ENCODE data around the gene RRP15. TPM values are rescaled to one million over a fixed set of nuclear protein-coding genes. Genes with fewer than 3 reads are reported as not detected.

The RRP15 gene
- total and polyA plus RNA-seq, 2 of the 8 experiments (the other 6 are each of a cell fraction or from before 2014, with no cell fraction given) = 3.7 to 52.8 TPM

DNA sequence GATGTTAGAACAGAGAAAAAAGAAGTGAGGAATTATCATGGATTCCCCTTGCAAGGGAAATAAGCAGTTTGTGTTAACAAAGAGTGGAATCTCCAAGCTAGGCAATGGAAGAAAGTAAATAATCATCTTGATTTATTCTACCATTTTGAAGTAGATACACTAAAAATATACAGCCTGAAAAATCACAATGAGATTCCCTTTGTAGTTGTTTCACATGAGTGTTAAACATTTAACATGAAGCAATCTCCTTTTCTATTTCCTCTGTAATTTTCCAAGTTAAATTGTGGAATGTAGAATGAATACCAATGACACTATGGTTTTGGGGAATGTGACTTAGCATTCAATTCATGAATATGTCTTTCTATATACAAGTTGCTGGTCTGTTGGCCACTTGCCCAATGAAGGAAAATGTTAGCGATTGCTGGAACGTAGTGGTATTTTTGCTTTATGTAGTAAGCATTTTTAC lies 65.7 kb downstream of the RRP15 start:
- peaks cover 0 to 2% (median 0%) of the 10 kb centered on the region in 4 experiments; a peak in 1 of 7 replicates for H3K4me1 ChIP-seq (replicated peaks in 1 of 4; ENCODE audit: control insufficient read depth in 3 of 4, insufficient read depth in 4 of 4, low read length in 3 of 4)
- H3K79me1 ChIP-seq (ENCODE audit: low read depth, low read length) = no peaks in the 10 kb centered on the region
- H3K4ac ChIP-seq (replicated peaks; ENCODE audit: insufficient read length, low read depth, low read length) = no peak overlapping the region
- no peak for FAIRE-seq
- H2BK20ac ChIP-seq (ENCODE audit: low read length) = no peak overlapping the region
- H3K4me3 ChIP-seq (ENCODE audit: extremely low read depth in 1 of 4, insufficient read depth in 2 of 4, low read depth in 3 of 4, low read length in 4 of 4) = no peak overlapping the region
- peaks cover 13% of the 10 kb centered on the region for H3K23me2 ChIP-seq (ENCODE audit: low read depth, low read length)
- no peak overlapping the region for H4K8ac ChIP-seq (ENCODE audit: extremely low read depth, insufficient read depth, low read length)
- no peak overlapping the region for H2BK15ac ChIP-seq (ENCODE audit: low read length)
- peaks cover 0 to 10% (median 5%) of the 10 kb centered on the region in 4 experiments; a peak in 4 of 7 replicates for H3K27me3 ChIP-seq (replicated peaks in 1 of 4; ENCODE audit: control insufficient read depth in 3 of 4, extremely low read depth in 1 of 4, insufficient read depth in 3 of 4, low read length in 3 of 4)
- TF ChIP-seq CREB1 (IDR thresholded peaks at IDR 0.05) (no peak), GABPA (IDR thresholded peaks at IDR 0.05; ENCODE audit: borderline replicate concordance, insufficient read depth, low read length) (no peak), SP1 (IDR thresholded peaks at IDR 0.05; ENCODE audit: low read depth, low read length) (no peak), SAP30 (IDR thresholded peaks at IDR 0.05; ENCODE audit: insufficient read depth, insufficient replicate concordance, low read length) (no peak), BRCA1 (IDR thresholded peaks at IDR 0.05; ENCODE audit: low read depth, low read length) (no peak), RFX5 (IDR thresholded peaks at IDR 0.05; ENCODE audit: borderline replicate concordance, low read depth, low read length) (no peak), SIRT6 (IDR thresholded peaks at IDR 0.05; ENCODE audit: low read length) (no peak), SP4 (IDR thresholded peaks at IDR 0.05; ENCODE audit: low read length) (no peak), HDAC6 (IDR thresholded peaks at IDR 0.05; ENCODE audit: low read depth, low read length) (no peak), ZNF274 (IDR thresholded peaks at IDR 0.05; ENCODE audit: borderline replicate concordance, extremely low read depth, low read length) (no peak), TBP (IDR thresholded peaks at IDR 0.05; ENCODE audit: low read depth, low read length) (no peak), JUND (IDR thresholded peaks at IDR 0.05; ENCODE audit: low read length) (no peak), POU5F1 (IDR thresholded peaks at IDR 0.05; ENCODE audit: low read depth, low read length) (no peak), POLR2A (IDR thresholded peaks at IDR 0.05; ENCODE audit: control extremely low read depth in 1 of 2, low read depth in 2 of 2, low read length in 2 of 2) (no peak)
- TF ChIP-seq, protein P1, sequence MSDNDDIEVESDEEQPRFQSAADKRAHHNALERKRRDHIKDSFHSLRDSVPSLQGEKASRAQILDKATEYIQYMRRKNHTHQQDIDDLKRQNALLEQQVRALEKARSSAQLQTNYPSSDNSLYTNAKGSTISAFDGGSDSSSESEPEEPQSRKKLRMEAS (IDR thresholded peaks at IDR 0.05) = no peak
- H2AFZ ChIP-seq (ENCODE audit: low read length) = no peak overlapping the region
- no peak overlapping the region for H2AK5ac ChIP-seq (ENCODE audit: low read depth, low read length)
- H3K18ac ChIP-seq (ENCODE audit: extremely low read depth, low read length) = no peak overlapping the region
- H3K4me2 ChIP-seq (ENCODE audit: insufficient read depth in 1 of 2, low read depth in 2 of 2, low read length in 2 of 2) = no peak overlapping the region
- H4K91ac ChIP-seq (replicated peaks; ENCODE audit: insufficient read length, low read length) = no peak overlapping the region
- no peak overlapping the region for H4K5ac ChIP-seq (ENCODE audit: insufficient read length, low read depth, low read length)
- H2BK12ac ChIP-seq (ENCODE audit: low read depth, low read length) = no peak overlapping the region
- no peaks in the 10 kb centered on the region for H3K79me2 ChIP-seq (ENCODE audit: control insufficient read depth in 1 of 2, insufficient read depth in 2 of 2, low read length in 2 of 2)
- no peak overlapping the region for H3K9ac ChIP-seq (replicated peaks in 1 of 4; ENCODE audit: extremely low read depth in 1 of 4, low read depth in 3 of 4, low read length in 3 of 4)
- H3K36me3 ChIP-seq (ENCODE audit: control insufficient read depth in 2 of 4, insufficient read depth in 4 of 4, low read length in 3 of 4) = no peaks in the 10 kb centered on the region
- H3K27ac ChIP-seq (ENCODE audit: low read depth, low read length) = no peak overlapping the region
- no peak for DNase-seq (ENCODE audit: low read depth in 1 of 2, low spot score in 2 of 2)
- no peak overlapping the region for H3K23ac ChIP-seq (ENCODE audit: insufficient read length)
- CTCF ChIA-PET (ENCODE audit: partially characterized antibody) = interaction anchor here (0.6 to 1.6 kb wide), 3 partner anchors 9 to 195 kb away, joined by 3 to 7 read pairs (median 4); no protein-coding TSS in a partner anchor
- no peak overlapping the region for H3K14ac ChIP-seq (ENCODE audit: insufficient read length)
- H3K56ac ChIP-seq (replicated peaks; ENCODE audit: insufficient read length, low read depth, low read length) = no peak overlapping the region
- no peak overlapping the region for H2BK5ac ChIP-seq (ENCODE audit: low read depth, low read length)
- H2BK120ac ChIP-seq (replicated peaks; ENCODE audit: low read depth, low read length) = no peak overlapping the region
- 100% methylated on average over 2 of the region's 2 CpGs; no CpG with 5 or more reads in 1 of the 2 experiments for WGBS, 2 experiments (ENCODE audit: extremely low coverage in 1 of 2, insufficient coverage in 1 of 2, insufficient read length in 1 of 2, insufficient replicate concordance in 2 of 2, low coverage in 1 of 2, low lambda C conversion rate in 2 of 2, missing lambda C conversion rate in 1 of 2)
- POLR2A ChIA-PET (ENCODE audit: partially characterized antibody) = no interaction called here
- no peaks in the 10 kb centered on the region for H3K9me3 ChIP-seq (ENCODE audit: insufficient read depth in 2 of 2, low read depth in 1 of 2, low read length in 1 of 2)
- no peaks in the 10 kb centered on the region for H4K20me1 ChIP-seq (replicated peaks in 1 of 2; ENCODE audit: control insufficient read depth in 1 of 2, insufficient read depth in 2 of 2, low read length in 2 of 2)

All from H1 (cell line).